ENCODE data around the gene PLPPR1.

Gene PLPPR1

DNA sequence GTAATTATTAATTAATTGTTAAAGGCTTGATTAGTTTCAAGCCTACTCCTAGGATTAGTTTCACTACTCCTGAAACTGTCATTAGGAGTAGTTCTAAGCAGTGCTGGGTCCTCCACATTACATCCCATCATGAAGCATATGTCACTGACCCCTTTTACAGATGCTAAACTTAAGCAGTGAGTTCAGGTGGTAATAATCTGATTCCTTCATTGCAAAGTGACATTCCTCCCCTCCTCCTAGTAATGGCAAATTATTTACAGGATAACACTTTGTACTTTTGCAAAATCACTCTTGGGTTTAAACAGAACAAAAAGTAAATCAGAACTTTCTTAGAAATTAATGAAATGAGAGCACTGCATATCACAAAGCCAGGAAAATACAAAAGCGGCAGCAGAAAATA lies 303.8 kb downstream of the PLPPR1 start:
- H3K36me3 Mint-ChIP-seq (ENCODE audit: low read depth) = no peaks in the 10 kb centered on the region
- no peak overlapping the region for H3K27ac Mint-ChIP-seq
- H3K9me3 Mint-ChIP-seq = no peaks in the 10 kb centered on the region
- H3K27me3 Mint-ChIP-seq (ENCODE audit: low read depth) = no peaks in the 10 kb centered on the region
- no peaks in the 10 kb centered on the region for H3K4me1 Mint-ChIP-seq (ENCODE audit: low read depth)
- no peak overlapping the region for H3K4me3 Mint-ChIP-seq

DNA sequence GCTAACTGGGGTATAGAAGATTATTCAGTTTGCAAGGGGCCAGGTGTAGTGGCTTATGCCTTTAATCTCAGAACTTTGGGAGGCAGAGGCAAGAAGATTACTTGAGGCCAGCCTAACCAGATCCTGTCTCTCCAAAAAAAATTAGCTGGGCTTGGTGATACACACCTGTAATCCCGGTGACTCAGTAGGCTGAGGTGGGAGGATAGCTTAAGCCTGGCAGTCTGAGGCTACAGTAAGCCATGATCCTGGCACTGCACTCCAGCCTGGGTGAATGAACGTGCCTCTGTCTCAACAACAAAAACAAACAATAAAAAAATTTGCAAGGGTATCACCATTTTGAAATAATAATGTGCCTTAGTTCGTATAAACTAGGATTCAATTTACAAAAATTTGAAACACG lies 305.0 kb downstream of the PLPPR1 start:
- Mint-ChIP-seq H3K36me3 (ENCODE audit: low read depth) (no peaks in the 10 kb centered on the region), H3K27me3 (ENCODE audit: low read depth) (no peaks in the 10 kb centered on the region), H3K4me3 (no peak overlapping the region), H3K27ac (no peak overlapping the region), H3K4me1 (ENCODE audit: low read depth) (no peaks in the 10 kb centered on the region), H3K9me3 (no peaks in the 10 kb centered on the region)

DNA sequence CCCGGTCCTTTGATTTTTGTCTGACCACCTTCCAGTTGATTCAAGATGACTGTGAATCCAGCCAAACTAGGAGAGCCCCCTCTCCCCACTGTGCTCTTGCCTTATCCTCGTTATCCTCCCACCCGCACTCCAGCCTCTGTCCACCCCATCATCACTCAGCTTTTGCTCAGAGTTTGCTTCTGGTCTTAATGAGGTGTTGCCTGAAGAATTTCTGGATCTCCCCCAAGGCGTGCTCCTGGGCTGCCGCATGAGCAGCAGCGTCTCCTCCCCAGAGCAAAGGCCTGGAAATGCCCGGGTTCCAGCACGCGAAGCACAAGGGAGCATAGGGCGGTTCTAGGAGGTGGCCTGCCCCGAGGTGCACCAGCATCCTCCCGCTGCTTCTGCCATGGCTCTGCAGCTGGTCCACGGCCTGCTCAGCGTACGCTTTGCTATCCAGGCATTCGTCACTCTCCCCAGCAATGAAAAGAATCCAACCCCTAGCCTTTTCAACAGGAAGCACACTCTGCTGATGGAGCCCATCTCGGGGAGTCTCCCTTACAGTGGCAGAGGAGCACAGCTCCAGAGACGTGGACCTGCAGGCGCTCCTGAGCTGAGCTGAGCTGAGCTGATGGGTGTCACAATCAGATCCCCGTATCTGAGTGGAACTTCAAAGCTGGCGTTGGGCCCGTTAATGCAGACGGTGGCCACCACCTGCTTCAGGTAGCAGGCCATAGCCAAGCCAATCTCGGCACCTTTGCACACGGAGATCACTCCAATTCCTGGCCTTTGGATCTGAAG lies 305.6 kb downstream of the PLPPR1 start:
- H3K27ac Mint-ChIP-seq = no peak overlapping the region
- H3K4me3 Mint-ChIP-seq = no peak overlapping the region
- H3K27me3 Mint-ChIP-seq (ENCODE audit: low read depth) = no peaks in the 10 kb centered on the region
- H3K4me1 Mint-ChIP-seq (ENCODE audit: low read depth) = no peaks in the 10 kb centered on the region
- no peaks in the 10 kb centered on the region for H3K9me3 Mint-ChIP-seq
- no peaks in the 10 kb centered on the region for H3K36me3 Mint-ChIP-seq (ENCODE audit: low read depth)

DNA sequence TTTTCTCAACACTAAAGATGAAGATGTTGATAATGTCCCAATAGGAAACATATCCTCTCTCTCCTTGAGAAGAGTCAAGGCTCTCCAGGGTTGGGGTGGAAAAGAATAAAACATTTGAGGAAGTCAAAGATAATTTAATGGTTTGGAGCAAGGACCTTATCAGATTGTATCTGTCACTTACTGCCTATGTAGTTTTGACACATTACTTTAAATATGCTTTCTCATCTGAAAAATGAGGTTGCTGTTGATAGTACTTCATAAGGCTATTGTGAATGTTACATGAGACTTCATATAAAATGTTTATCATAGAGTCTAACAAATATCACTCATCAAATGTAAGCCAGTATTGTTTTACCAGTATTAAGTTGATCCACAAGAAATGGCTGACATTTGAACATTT lies 307.6 kb downstream of the PLPPR1 start:
- no peaks in the 10 kb centered on the region for H3K4me1 Mint-ChIP-seq (ENCODE audit: low read depth)
- no peaks in the 10 kb centered on the region for H3K27me3 Mint-ChIP-seq (ENCODE audit: low read depth)
- no peaks in the 10 kb centered on the region for H3K9me3 Mint-ChIP-seq
- H3K4me3 Mint-ChIP-seq = no peak overlapping the region
- H3K36me3 Mint-ChIP-seq (ENCODE audit: low read depth) = no peaks in the 10 kb centered on the region
- H3K27ac Mint-ChIP-seq = no peak overlapping the region

DNA sequence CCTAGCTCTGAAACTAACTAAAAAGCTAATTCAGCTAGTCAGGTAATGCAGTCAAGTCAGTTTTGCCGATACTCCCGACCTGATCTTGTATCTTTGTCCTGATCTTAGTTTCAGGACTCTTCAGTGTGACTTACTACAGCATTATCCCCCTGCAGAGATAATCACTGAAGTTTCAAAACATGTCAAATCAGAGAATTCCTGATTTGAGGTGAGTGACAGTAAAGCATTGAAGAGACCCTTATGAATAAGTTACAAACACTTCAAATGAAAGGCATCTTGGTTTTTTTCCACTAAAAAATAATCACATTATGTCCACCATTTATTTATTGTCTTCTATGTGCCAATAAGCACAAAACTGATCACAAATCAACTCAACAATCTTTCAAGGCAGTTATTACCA lies 308.7 kb downstream of the PLPPR1 start:
- Mint-ChIP-seq H3K27me3 (ENCODE audit: low read depth) (no peaks in the 10 kb centered on the region), H3K36me3 (ENCODE audit: low read depth) (no peaks in the 10 kb centered on the region), H3K9me3 (no peaks in the 10 kb centered on the region), H3K27ac (no peak overlapping the region), H3K4me3 (no peak overlapping the region), H3K4me1 (ENCODE audit: low read depth) (no peaks in the 10 kb centered on the region)

DNA sequence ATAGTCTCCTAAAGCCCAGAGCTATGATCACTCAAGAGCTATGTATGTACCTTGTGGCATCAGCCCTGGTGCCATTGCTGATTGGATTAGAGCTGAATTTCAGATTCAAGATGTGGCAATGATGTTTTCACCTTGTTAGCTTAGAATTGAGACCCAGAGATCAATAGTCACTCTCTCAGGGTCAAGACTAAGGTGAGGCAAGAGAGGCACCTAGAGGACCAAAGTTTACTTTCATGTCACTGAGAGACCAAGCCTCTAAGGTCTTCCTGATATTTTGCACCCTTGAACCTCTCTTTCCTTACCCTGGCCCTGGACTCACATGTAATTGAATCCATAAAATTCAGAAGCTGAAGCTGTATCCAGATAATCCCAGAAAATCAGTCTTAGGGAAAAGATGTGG lies 313.4 kb downstream of the PLPPR1 start:
- H3K9me3 Mint-ChIP-seq = no peaks in the 10 kb centered on the region
- H3K27ac Mint-ChIP-seq = no peak overlapping the region
- no peaks in the 10 kb centered on the region for H3K4me1 Mint-ChIP-seq (ENCODE audit: low read depth)
- H3K27me3 Mint-ChIP-seq (ENCODE audit: low read depth) = no peaks in the 10 kb centered on the region
- no peaks in the 10 kb centered on the region for H3K36me3 Mint-ChIP-seq (ENCODE audit: low read depth)
- no peak overlapping the region for H3K4me3 Mint-ChIP-seq

DNA sequence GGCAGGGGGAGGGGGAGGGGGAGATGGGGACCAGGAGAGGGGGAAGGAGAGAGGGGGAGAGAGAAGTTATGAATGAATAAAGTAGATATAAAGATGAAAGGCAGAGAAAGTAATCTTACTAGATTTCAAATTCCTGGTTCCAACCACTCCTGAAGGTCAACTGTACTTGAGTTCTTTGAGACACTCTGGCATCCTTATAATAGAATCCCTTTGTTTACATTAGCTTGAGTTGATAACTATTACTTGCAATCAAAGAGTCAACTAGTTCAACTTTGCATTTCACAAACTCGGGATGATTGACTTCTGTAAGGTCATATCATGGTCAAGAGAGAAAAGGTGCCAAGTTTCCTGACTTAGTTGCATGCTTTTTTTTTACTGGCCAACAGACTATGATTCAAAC lies 314.1 kb downstream of the PLPPR1 start:
- Mint-ChIP-seq H3K4me1 (ENCODE audit: low read depth) (no peaks in the 10 kb centered on the region), H3K27ac (no peak overlapping the region), H3K9me3 (no peaks in the 10 kb centered on the region), H3K36me3 (ENCODE audit: low read depth) (no peaks in the 10 kb centered on the region), H3K27me3 (ENCODE audit: low read depth) (no peaks in the 10 kb centered on the region), H3K4me3 (no peak overlapping the region)

DNA sequence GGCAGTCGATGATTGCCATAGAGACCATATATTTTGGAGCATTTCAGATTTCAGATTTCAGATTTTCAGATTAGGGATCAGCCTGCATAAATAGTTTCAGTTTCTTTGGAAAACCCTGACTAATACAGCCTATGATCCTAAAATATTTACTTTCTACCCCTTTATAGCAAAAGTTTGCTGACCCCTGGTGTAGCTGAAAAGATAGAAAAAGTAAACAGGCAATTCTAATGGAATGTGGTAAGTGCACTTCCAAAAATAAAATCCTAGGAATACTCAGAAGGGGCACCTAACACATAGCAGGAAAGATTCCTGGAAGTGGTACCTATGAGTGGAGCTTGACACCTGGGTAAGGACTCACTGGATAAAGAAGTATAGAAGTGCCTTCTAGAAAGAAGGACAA lies 321.8 kb downstream of the PLPPR1 start:
- Mint-ChIP-seq H3K4me3 (no peak overlapping the region), H3K27ac (no peak overlapping the region), H3K27me3 (ENCODE audit: low read depth) (no peaks in the 10 kb centered on the region), H3K9me3 (no peaks in the 10 kb centered on the region), H3K4me1 (ENCODE audit: low read depth) (no peaks in the 10 kb centered on the region), H3K36me3 (ENCODE audit: low read depth) (no peaks in the 10 kb centered on the region)

DNA sequence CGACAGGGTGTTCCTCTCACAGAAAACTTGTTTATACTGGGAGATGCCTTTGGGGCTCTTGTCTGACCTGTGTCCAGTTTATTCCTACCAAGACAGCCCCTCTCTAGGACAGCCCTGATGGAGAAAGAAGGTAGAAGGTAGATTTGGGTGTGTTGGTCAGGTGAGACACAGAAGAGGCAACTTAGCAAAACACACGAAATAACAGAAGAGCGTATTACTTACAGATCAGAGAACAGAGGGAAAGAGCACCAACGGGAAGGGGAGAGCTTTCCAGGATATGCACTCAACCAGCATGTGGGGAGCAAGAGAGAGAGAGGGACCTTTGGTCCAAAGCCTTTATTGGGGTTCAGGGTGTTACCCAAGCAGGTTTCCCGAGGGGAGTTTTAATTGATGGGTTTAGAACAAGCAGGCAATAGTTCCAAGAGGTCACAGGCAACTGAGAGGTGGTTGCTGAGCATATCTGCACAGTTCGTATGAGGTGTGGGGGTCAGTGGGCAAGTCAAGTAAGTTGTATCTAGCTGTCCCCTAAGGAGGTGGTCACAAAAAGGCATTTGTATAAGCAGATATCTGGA lies 324.5 kb downstream of the PLPPR1 start:
- no peaks in the 10 kb centered on the region for H3K36me3 Mint-ChIP-seq (ENCODE audit: low read depth)
- H3K27ac Mint-ChIP-seq = no peak overlapping the region
- no peaks in the 10 kb centered on the region for H3K4me1 Mint-ChIP-seq (ENCODE audit: low read depth)
- no peaks in the 10 kb centered on the region for H3K27me3 Mint-ChIP-seq (ENCODE audit: low read depth)
- H3K9me3 Mint-ChIP-seq = no peaks in the 10 kb centered on the region
- H3K4me3 Mint-ChIP-seq = no peak overlapping the region

DNA sequence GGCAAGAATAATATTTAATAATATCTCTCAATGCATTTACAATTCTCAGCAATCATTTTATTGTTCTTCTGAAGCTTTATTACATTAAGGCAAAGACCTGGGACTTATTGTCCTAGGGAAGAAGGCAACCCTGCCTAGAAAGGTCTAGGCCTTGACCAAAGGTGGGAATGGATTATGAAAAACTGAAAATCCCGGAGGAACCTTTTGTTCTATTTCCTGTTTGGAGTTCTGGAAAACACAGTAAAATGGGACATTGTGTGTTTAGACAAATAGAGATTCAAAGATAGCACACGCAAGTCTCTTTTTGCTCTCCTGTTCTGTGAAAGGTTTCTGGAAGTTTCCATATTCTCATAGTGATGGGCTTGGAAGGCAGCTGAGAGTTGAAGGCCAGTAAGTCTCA lies 325.2 kb downstream of the PLPPR1 start:
- Mint-ChIP-seq H3K9me3 (no peaks in the 10 kb centered on the region), H3K27me3 (ENCODE audit: low read depth) (no peaks in the 10 kb centered on the region), H3K4me3 (no peak overlapping the region), H3K27ac (no peak overlapping the region), H3K36me3 (ENCODE audit: low read depth) (no peaks in the 10 kb centered on the region), H3K4me1 (ENCODE audit: low read depth) (no peaks in the 10 kb centered on the region)

DNA sequence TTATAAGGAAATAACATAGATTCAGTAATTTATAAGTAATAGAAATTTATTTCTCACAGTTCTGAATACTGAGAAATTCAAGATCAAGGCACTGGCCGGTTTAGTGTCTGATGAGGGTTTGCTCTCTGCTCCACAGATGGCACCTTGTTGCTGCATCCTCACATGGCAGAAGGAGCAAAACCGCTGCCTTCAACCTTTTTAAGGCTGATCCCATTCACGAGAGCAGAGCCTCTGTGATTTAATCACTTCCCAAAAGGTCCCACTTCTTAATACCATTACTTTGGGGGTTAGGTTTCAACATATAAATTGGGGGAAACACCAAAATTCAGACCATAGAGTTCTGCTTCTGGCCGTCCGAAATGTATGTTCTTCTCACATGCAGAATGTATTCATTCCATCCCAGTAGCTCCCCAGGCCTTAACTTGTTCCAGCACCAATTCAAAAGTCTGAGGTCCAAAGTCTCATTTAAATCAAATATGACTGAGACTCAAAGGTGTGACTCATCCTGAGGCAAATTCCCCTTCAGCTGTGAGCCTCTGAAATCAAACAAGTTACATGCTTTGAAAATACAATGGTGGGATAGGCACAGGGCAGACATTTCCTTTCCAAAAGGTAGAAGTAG lies 325.7 kb downstream of the PLPPR1 start:
- Mint-ChIP-seq H3K27me3 (ENCODE audit: low read depth) (no peaks in the 10 kb centered on the region), H3K9me3 (no peaks in the 10 kb centered on the region), H3K36me3 (ENCODE audit: low read depth) (no peaks in the 10 kb centered on the region), H3K4me3 (no peak overlapping the region), H3K27ac (no peak overlapping the region), H3K4me1 (ENCODE audit: low read depth) (no peaks in the 10 kb centered on the region)

DNA sequence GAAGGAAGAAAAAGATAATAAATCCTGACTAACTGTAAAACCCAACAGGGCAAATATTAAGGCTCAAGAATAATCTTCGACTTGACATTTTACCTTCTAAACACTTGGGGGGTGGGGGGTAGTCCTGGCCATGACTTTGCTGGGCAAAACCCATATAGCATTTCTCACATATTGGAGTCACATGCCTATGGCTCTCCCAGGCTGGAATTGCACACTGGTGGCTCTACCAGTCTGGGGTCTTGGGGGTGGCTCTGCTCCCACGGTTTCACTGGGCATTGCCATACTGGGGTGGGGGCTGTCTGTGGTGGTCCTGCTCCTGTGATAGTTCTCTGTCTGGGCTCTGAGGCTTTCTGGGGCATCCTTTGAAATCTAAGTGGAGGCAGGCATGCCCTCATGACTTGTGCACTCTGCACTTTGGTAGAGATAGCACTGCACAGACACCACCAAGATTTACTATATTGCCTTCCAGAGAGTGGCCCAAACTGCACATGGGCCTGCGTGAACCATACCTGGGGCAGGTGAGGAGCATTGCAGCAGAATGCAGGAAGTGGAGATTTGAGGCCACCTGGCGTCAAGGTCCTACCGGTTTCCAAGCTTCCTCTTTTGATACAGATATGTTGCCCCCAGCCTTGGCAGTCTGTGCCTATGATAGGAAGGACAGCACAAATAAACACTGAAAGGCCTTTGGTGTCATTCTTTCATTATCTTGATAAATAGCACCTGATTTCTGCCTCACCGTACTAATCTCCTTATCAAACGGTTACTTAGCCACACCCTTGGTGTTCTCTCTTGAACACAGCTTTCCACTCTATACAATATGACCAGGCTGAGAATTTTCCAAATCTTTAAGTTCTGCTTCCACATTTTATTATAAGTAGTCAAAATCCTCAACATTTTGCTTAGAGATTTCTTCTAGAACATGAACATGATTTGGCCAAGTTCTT lies 326.5 kb downstream of the PLPPR1 start:
- H3K27ac Mint-ChIP-seq = no peak overlapping the region
- H3K4me3 Mint-ChIP-seq = no peak overlapping the region
- no peaks in the 10 kb centered on the region for H3K4me1 Mint-ChIP-seq (ENCODE audit: low read depth)
- no peaks in the 10 kb centered on the region for H3K9me3 Mint-ChIP-seq
- no peaks in the 10 kb centered on the region for H3K36me3 Mint-ChIP-seq (ENCODE audit: low read depth)
- H3K27me3 Mint-ChIP-seq (ENCODE audit: low read depth) = no peaks in the 10 kb centered on the region

DNA sequence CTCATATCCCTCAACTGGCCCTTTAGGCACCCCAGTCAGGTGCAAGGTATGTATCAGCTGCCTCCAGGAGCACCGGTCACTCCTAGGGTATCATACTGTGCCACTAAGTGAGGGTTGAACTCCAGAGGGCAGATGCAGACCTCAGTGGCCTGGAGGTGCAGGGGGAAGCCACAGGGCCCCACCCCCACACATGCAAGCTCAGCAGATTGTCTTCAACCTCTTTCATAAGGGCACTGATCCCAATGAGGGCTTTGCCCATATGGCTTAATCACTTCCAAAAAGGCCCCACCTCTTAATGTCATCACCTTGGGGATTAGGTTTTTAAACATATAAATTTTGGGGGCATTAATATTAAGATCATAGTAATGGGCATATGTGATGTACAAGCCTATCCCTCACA lies 328.1 kb downstream of the PLPPR1 start:
- H3K27ac Mint-ChIP-seq = no peak overlapping the region
- no peaks in the 10 kb centered on the region for H3K4me1 Mint-ChIP-seq (ENCODE audit: low read depth)
- H3K27me3 Mint-ChIP-seq (ENCODE audit: low read depth) = no peaks in the 10 kb centered on the region
- H3K4me3 Mint-ChIP-seq = no peak overlapping the region
- no peaks in the 10 kb centered on the region for H3K9me3 Mint-ChIP-seq
- H3K36me3 Mint-ChIP-seq (ENCODE audit: low read depth) = no peaks in the 10 kb centered on the region

DNA sequence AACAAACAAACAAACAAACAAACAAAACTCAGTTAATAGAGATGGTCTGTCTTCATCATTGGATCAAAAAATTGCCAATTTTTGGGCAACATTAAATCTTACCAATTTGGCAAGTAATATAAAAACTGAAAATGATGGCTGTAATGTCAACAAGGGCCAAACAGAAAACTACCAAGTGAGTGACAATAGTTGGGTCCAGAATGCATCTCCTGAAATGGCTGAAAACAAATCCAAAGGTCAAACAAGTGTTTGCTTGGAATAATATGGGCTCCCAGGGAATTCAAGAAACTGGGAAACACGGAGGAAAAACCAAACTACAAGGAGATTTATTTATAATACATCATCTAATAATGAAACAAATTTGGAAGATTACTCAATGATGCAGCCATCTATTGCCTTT lies 331.2 kb downstream of the PLPPR1 start:
- H3K36me3 Mint-ChIP-seq (ENCODE audit: low read depth) = no peaks in the 10 kb centered on the region
- no peak overlapping the region for H3K27ac Mint-ChIP-seq
- no peaks in the 10 kb centered on the region for H3K27me3 Mint-ChIP-seq (ENCODE audit: low read depth)
- no peaks in the 10 kb centered on the region for H3K4me1 Mint-ChIP-seq (ENCODE audit: low read depth)
- H3K4me3 Mint-ChIP-seq = no peak overlapping the region
- H3K9me3 Mint-ChIP-seq = no peaks in the 10 kb centered on the region
